ENCODE data around the gene CRIP3. TPM values are rescaled to one million over a fixed set of nuclear protein-coding genes. Genes with fewer than 3 reads are reported as not detected.

Gene CRIP3
- total RNA-seq, 1 experiment from 2014 or later, result 44.7 TPM

- TF ChIP-seq, protein P1, sequence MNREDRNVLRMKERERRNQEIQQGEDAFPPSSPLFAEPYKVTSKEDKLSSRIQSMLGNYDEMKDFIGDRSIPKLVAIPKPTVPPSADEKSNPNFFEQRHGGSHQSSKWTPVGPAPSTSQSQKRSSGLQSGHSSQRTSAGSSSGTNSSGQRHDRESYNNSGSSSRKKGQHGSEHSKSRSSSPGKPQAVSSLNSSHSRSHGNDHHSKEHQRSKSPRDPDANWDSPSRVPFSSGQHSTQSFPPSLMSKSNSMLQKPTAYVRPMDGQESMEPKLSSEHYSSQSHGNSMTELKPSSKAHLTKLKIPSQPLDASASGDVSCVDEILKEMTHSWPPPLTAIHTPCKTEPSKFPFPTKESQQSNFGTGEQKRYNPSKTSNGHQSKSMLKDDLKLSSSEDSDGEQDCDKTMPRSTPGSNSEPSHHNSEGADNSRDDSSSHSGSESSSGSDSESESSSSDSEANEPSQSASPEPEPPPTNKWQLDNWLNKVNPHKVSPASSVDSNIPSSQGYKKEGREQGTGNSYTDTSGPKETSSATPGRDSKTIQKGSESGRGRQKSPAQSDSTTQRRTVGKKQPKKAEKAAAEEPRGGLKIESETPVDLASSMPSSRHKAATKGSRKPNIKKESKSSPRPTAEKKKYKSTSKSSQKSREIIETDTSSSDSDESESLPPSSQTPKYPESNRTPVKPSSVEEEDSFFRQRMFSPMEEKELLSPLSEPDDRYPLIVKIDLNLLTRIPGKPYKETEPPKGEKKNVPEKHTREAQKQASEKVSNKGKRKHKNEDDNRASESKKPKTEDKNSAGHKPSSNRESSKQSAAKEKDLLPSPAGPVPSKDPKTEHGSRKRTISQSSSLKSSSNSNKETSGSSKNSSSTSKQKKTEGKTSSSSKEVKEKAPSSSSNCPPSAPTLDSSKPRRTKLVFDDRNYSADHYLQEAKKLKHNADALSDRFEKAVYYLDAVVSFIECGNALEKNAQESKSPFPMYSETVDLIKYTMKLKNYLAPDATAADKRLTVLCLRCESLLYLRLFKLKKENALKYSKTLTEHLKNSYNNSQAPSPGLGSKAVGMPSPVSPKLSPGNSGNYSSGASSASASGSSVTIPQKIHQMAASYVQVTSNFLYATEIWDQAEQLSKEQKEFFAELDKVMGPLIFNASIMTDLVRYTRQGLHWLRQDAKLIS (CRISPR knock-in tag; IDR thresholded peaks at IDR 0.05; ENCODE audit: borderline replicate concordance), result no peak
- no peak for TF ChIP-seq NFYB (CRISPR knock-in tag; conservative IDR thresholded peaks at IDR 0.05; ENCODE audit: low read depth)
- TF ChIP-seq ESRRA (CRISPR knock-in tag; IDR thresholded peaks at IDR 0.05; ENCODE audit: borderline replicate concordance), result no peak
- no peak for TF ChIP-seq CREB1 (CRISPR knock-in tag; IDR thresholded peaks at IDR 0.05)
- TF ChIP-seq ZNF416 (CRISPR knock-in tag; IDR thresholded peaks at IDR 0.05), result no peak
These were observed 25.8 kb downstream of the CRIP3 start (continued) for GRCh38 chr6:43282636-43283513.

DNA sequence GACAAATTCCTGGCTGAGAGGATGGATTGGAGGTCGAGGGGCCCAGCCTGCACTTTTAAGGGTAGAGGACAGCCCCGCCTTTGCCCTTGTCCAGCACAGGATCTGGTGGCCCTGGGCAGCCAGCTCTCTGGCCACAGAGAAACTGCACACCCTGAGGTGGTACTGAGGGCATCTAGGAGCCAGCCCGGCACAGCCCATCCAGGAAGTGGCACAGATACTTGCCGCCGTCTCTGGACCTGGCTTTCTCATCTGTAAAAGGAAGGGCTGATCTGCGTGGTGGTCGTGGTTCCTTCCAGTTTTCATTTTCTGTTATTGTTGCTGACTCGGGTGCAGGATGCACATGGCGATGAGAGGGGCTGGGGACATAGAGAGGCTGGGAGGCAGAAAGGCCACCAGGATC lies 26.6 kb downstream of the CRIP3 start:
- CTCF ChIA-PET, result interaction anchor here (0.6 to 1.7 kb wide), 3 partner anchors 16 to 145 kb away, joined by 3 to 6 read pairs (median 3); partner anchors contain the start of genes ABCC10, CRIP3 and SLC22A7
- Mint-ChIP-seq H3K36me3 (no peaks in the 10 kb centered on the region), H3K4me3 (no peak overlapping the region), H3K27ac (no peak overlapping the region), H3K4me1 (peaks cover 20% of the 10 kb centered on the region), H3K27me3 (ENCODE audit: low read depth) (peaks cover 30% of the 10 kb centered on the region), H3K9me3 (no peaks in the 10 kb centered on the region)
- POLR2A ChIA-PET, result interaction anchor here (0.8 kb wide), 1 partner anchor 10 kb away, joined by 3 read pairs; no protein-coding TSS in a partner anchor
- DNase-seq (ENCODE audit: low spot score), result no peak
- TF ChIP-seq TCF7 (CRISPR knock-in tag; IDR thresholded peaks at IDR 0.05; ENCODE audit: low read depth) (no peak), ZNF532 (CRISPR knock-in tag; IDR thresholded peaks at IDR 0.05; ENCODE audit: borderline replicate concordance) (no peak), PRRX2 (CRISPR knock-in tag; IDR thresholded peaks at IDR 0.05) (no peak), NR1H2 (CRISPR knock-in tag; IDR thresholded peaks at IDR 0.05) (no peak), ZSCAN18 (CRISPR knock-in tag; IDR thresholded peaks at IDR 0.05) (no peak), RELA (CRISPR knock-in tag; IDR thresholded peaks at IDR 0.05; ENCODE audit: borderline replicate concordance) (no peak), SMAD3 (CRISPR knock-in tag; IDR thresholded peaks at IDR 0.05; ENCODE audit: borderline replicate concordance) (no peak), JAZF1 (CRISPR knock-in tag; IDR thresholded peaks at IDR 0.05) (no peak), GRHL2 (CRISPR knock-in tag; IDR thresholded peaks at IDR 0.05; ENCODE audit: insufficient replicate concordance, severe bottlenecking) (no peak), MLX (CRISPR knock-in tag; IDR thresholded peaks at IDR 0.05) (no peak), SP1 (CRISPR knock-in tag; conservative IDR thresholded peaks at IDR 0.05) (no peak), NR2C2 (CRISPR knock-in tag; IDR thresholded peaks at IDR 0.05) (no peak), TEAD1 (CRISPR knock-in tag; IDR thresholded peaks at IDR 0.05) (no peak), EMX1 (CRISPR knock-in tag; IDR thresholded peaks at IDR 0.05) (no peak), ELF4 (CRISPR knock-in tag; IDR thresholded peaks at IDR 0.05; ENCODE audit: low read depth) (no peak)
- TF ChIP-seq, protein P2, sequence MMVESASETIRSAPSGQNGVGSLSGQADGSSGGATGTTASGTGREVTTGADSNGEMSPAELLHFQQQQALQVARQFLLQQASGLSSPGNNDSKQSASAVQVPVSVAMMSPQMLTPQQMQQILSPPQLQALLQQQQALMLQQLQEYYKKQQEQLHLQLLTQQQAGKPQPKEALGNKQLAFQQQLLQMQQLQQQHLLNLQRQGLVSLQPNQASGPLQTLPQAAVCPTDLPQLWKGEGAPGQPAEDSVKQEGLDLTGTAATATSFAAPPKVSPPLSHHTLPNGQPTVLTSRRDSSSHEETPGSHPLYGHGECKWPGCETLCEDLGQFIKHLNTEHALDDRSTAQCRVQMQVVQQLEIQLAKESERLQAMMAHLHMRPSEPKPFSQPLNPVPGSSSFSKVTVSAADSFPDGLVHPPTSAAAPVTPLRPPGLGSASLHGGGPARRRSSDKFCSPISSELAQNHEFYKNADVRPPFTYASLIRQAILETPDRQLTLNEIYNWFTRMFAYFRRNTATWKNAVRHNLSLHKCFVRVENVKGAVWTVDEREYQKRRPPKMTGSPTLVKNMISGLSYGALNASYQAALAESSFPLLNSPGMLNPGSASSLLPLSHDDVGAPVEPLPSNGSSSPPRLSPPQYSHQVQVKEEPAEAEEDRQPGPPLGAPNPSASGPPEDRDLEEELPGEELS (CRISPR knock-in tag; IDR thresholded peaks at IDR 0.05), result no peak
- TF ChIP-seq, protein P3, sequence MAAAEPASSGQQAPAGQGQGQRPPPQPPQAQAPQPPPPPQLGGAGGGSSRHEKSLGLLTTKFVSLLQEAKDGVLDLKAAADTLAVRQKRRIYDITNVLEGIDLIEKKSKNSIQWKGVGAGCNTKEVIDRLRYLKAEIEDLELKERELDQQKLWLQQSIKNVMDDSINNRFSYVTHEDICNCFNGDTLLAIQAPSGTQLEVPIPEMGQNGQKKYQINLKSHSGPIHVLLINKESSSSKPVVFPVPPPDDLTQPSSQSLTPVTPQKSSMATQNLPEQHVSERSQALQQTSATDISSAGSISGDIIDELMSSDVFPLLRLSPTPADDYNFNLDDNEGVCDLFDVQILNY (CRISPR knock-in tag; IDR thresholded peaks at IDR 0.05), result no peak
- no peak for ATAC-seq

Measured in WTC11 (cell line).